Smooth muscle cell of the pulmonary artery (primary cell): ENCODE results near the gene LMNTD1. TPM values are rescaled to one million over a fixed set of nuclear protein-coding genes. Genes with fewer than 3 reads are reported as not detected.

ENCODE experiments used
- total RNA-seq: library from RNA; depleted of rRNA; stranded (reverse); fragments of >200 nt; gene quantifications from 2 replicates; pipeline ENCODE4 v1.2.3, GENCODE V29; 2014

The LMNTD1 gene, protein sequence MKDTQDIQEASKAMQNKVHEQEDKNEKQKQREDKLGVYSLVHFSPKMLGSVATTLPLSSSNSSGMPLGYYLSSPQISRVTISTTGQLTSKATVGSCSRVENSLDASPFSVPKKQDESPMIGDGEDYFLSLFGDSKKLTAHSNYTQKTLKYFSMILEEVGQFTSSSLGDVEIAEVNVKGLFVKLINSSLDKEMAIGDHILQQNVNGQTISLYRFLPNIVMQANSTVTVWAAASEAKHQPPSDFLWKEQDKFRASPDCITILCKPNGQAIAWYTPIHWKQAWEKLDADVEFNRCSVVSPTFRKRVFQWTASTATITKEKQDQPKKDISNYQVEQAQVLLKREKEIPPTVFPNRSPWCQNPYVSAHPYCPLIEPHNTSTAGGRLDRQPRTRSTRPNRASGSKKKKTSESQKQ
- 0.39 and 0.63 TPM in 2 replicates for total RNA-seq

DNA sequence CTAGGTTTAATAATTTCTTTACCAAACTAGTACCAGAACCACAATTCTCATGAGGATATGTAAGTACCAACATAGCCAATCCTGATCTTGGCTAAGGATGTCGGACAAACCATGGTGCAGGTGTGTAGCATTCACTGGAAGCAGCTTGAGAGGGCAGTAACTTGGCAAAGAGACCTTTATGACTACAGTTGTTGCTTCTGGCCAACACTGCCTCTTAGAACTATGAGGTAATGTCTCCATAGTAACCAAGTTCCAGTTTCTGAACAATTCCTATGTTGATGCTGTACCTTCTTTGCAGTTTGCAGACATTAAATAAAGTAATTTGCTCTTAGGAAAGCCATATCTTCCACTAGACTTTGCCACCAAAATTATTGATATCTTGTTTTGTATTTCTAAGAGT lies at the start of gene LMNTD1:
Gene LMNTD1 (minus strand): TSS at position 186 of the 400 bp plus-strand sequence. CDS start 324 bp downstream, outside the sequence.

